Vagina (tissue), 2 donors: ENCODE measurements around the gene CREBL2. TPM values are rescaled to one million over a fixed set of nuclear protein-coding genes. Genes with fewer than 3 reads are reported as not detected.
"Not testable (repeated sequence)": the region's sequence is repeated elsewhere in the genome, so short reads cannot be mapped to it uniquely, and the experiment has no call there.

Experiments
- DNase-seq, 2 donors: peaks; one replicate each; pipeline ENCODE4 v3.0.0-alpha.2; 2017; ENCODE audit errors: extremely low spot score in 2 of 2
- H3K27ac ChIP-seq: fragments of 200-600 bp; sonication (generic); one replicate; pipeline ENCODE4 v1.5.1; 2019
- H3K27me3 ChIP-seq: fragments of 200-600 bp; sonication (generic); one replicate; pipeline ENCODE4 v1.5.1; 2019
- H3K36me3 ChIP-seq, 2 donors: fragments of 200-600 bp; sonication (generic); one replicate each; pipeline ENCODE4 v1.5.1; 2017 to 2019
- H3K4me1 ChIP-seq: fragments of 200-600 bp; sonication (generic); one replicate; pipeline ENCODE4 v1.5.1; 2019
- H3K4me3 ChIP-seq, 2 donors: fragments of 200-600 bp; sonication (generic); 1 replicate in 1 of 2; 2 replicates in 1 of 2; pipeline ENCODE4 v1.5.1; 2016 to 2019
- H3K9me3 ChIP-seq: fragments of 200-600 bp; sonication (generic); one replicate; pipeline ENCODE4 v1.5.1; 2019
- POLR2A ChIP-seq, 2 donors: fragments of 450-650 bp; IDR thresholded peaks; one replicate each; pipeline ENCODE4 v1.6.1; 2017; ENCODE audit warnings: antibody characterized with exemption in 2 of 2, mild to moderate bottlenecking in 2 of 2, moderate library complexity in 2 of 2
- POLR2AphosphoS5 ChIP-seq, 2 donors: sonication (generic); formaldehyde crosslinking; IDR thresholded peaks; one replicate each; pipeline ENCODE4 v1.9.0; 2017; ENCODE audit warnings: antibody characterized with exemption in 2 of 2, mild to moderate bottlenecking in 2 of 2, low read depth in 1 of 2; ENCODE audit not compliant: insufficient read depth in 1 of 2
- intact Hi-C: fragments of 100-400 bp; cut with DNase I; formaldehyde crosslinking; loops from one replicate; pipeline ENCODE4 v1.15.1; 2023
- total RNA-seq: library from RNA; depleted of rRNA; stranded (reverse); fragments of >200 nt; gene quantifications from one replicate; pipeline ENCODE4 v1.2.3, GENCODE V29; 2016
- TF ChIP-seq, protein P1 (sequence below), 3 experiments: fragments of 450-650 bp in 2 of 3; fragments of 200-600 bp in 1 of 3; sonication (generic) in 1 of 3; IDR thresholded peaks; one replicate each; pipeline ENCODE4 v1.5.1; 2017 to 2019; ENCODE audit warnings: antibody characterized with exemption in 3 of 3, mild to moderate bottlenecking in 2 of 3, moderate library complexity in 2 of 3

CREBL2 gene
- total RNA-seq, 1 donor from 2014 or later: 29.0 TPM

DNA sequence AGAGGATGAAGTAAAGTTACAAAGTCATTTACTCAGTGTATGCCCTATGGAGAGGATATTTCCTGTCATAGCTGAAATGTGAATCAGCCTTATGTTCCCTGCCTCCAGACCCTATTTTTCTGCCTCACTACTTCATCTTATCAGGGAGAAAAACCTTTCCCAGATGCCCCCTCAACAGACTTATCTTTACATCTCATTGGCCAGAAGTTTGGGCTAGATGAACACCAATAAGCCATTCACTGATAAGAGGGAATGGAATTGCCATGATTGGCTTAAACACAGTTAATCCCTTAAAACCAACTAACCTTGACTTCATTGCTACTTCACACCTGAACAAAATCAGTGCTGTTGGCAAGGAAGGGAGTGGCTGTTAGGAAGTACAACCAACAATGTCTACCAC, 40.1 kb downstream of the CREBL2 start:
- intact Hi-C loops: loop anchor here (10.0 kb wide), 1 partner anchor 793 kb away; no protein-coding TSS in a partner anchor

DNA sequence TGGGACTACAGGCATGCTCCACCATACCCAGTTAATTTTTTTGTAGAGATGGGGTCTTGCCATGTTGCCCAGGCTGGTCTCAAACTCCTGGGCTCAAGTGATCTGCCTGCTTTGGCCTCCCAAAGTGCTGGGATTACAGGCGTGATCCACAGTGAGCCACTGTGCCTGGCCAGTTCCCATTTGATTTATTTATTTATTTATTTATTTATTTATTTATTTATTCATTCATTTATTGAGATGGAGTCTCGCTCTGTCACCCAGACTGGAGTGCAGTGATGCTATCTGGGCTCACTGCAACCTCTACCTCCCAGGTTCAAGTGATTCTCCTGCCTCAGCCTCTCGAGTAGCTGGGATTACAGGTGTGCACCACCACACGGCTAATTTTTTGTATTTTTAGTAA, 41.0 kb downstream of the CREBL2 start:
- H3K27me3 ChIP-seq, DNase-seq, H3K4me1 ChIP-seq, H3K27ac ChIP-seq, H3K4me3 ChIP-seq, H3K36me3 ChIP-seq: not testable (repeated sequence)
- intact Hi-C loops: loop anchor here (10.0 kb wide), 1 partner anchor 792 kb away; no protein-coding TSS in a partner anchor
- peaks cover 15% of the 10 kb centered on the region for H3K9me3 ChIP-seq

More for the DNA sequence above, 40.1 kb downstream of the CREBL2 start:
- Histone ChIP-seq H3K27me3 (no peaks in the 10 kb centered on the region), H3K4me3 (no peak overlapping the region), H3K4me1 (no peaks in the 10 kb centered on the region), H3K9me3 (peaks cover 15% of the 10 kb centered on the region), H3K27ac (no peak overlapping the region), H3K36me3 (peaks cover 0 to 5% of the 10 kb centered on the region in 2 donors)
- DNase-seq: no peak
- no peak for TF ChIP-seq POLR2A (IDR thresholded peaks at IDR 0.05)

DNA sequence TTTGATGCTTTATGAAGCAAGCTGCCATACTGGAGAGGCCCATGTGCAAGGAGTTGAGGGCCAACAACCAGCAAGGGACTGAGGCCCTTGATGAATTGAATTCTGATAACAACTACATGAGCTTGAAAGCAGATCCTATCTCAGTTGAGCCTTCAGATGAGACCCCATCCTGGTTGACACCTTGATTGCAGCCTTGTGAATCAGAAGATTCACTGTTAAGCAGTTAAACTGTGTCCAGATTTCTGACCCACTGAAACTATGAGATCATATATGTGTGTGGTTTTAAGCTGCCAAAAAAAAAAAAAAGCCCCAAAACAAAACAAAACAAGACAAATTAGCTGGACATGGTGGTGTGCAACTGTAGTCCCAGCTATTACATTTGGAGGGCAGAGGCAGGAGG, 42.2 kb downstream of the CREBL2 start:
- TF ChIP-seq POLR2A (IDR thresholded peaks at IDR 0.05) (no peak), POLR2AphosphoS5 (IDR thresholded peaks at IDR 0.05; ENCODE audit: insufficient read depth in 1 of 2, low read depth in 1 of 2) (no peak)
- TF ChIP-seq, protein P1, sequence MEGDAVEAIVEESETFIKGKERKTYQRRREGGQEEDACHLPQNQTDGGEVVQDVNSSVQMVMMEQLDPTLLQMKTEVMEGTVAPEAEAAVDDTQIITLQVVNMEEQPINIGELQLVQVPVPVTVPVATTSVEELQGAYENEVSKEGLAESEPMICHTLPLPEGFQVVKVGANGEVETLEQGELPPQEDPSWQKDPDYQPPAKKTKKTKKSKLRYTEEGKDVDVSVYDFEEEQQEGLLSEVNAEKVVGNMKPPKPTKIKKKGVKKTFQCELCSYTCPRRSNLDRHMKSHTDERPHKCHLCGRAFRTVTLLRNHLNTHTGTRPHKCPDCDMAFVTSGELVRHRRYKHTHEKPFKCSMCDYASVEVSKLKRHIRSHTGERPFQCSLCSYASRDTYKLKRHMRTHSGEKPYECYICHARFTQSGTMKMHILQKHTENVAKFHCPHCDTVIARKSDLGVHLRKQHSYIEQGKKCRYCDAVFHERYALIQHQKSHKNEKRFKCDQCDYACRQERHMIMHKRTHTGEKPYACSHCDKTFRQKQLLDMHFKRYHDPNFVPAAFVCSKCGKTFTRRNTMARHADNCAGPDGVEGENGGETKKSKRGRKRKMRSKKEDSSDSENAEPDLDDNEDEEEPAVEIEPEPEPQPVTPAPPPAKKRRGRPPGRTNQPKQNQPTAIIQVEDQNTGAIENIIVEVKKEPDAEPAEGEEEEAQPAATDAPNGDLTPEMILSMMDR (IDR thresholded peaks at IDR 0.05): no peak
- Histone ChIP-seq H3K4me1 (no peaks in the 10 kb centered on the region), H3K27me3 (no peaks in the 10 kb centered on the region), H3K9me3 (peaks cover 5% of the 10 kb centered on the region), H3K36me3 (no peaks in the 10 kb centered on the region), H3K4me3 (no peak overlapping the region), H3K27ac (no peak overlapping the region)
- DNase-seq: no peak
- intact Hi-C loops: loop anchor here (10.0 kb wide), 1 partner anchor 791 kb away; no protein-coding TSS in a partner anchor

DNA sequence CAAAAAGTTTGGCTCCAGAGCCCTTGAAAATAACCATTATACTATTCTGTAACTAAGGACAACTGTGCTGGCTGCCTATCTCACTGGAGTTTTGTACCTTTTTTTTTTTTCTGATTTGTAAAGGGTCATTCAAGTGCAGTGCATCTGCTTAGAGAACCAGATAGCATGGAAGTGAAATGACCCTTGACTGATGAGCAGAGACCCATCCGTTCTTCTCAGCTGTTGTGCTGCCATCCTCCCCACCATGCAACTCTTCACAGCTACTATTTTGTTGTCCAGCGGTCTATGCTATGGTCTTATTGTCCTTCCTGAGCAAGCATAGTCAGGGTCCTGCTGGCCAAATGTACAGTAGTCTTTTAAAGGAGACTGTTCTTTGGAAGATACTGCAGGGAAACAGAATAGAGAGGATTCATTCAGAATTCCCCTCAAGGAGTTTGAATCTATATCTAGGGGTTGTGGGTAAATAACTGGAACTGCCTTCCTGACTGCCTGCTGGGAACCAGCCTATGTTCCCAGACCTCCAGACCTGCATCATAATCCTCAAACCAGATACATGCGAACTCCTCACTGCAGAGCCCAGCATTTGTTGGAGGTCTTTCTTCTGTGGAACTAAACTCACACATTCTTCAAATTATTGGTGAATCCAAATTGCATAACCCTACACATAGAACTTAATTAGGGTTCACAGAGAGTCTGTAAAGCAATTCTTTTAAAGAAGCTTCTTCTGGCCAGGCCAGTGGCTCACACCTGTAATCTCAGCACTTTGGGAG, 43.2 kb downstream of the CREBL2 start:
- no peak overlapping the region for H3K4me3 ChIP-seq
- H3K27ac ChIP-seq: no peak overlapping the region
- no peaks in the 10 kb centered on the region for H3K36me3 ChIP-seq
- TF ChIP-seq POLR2AphosphoS5 (IDR thresholded peaks at IDR 0.05; ENCODE audit: insufficient read depth in 1 of 2, low read depth in 1 of 2): no peak
- TF ChIP-seq, protein P1 (IDR thresholded peaks at IDR 0.05): no peak
- TF ChIP-seq POLR2A (IDR thresholded peaks at IDR 0.05): no peak
- intact Hi-C loops: loop anchor here (10.0 kb wide), 1 partner anchor 790 kb away; no protein-coding TSS in a partner anchor
- H3K27me3 ChIP-seq: no peaks in the 10 kb centered on the region
- no peak for DNase-seq
- H3K9me3 ChIP-seq: no peaks in the 10 kb centered on the region
- H3K4me1 ChIP-seq: no peaks in the 10 kb centered on the region

DNA sequence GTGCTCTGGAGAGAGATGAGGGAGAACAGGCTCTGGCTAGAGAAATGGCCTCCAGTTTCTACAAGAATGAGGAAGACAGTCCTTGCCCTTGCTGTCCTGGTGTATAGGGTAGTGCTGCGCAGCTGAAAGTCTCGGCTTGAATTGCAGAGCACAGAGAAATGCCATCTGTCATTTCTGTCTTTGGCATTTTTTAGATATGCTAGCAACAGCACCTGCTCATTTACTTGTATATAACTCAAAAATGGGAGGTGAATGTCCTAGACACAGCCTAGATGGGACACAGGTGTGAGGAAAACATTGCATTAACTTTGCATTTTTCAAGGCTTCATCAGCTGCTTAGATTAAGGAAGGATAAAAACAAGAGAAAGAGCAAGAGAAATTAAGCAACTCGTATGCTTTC, 48.5 kb downstream of the CREBL2 start:
- H3K36me3 ChIP-seq: no peaks in the 10 kb centered on the region
- TF ChIP-seq POLR2AphosphoS5 (IDR thresholded peaks at IDR 0.05; ENCODE audit: insufficient read depth in 1 of 2, low read depth in 1 of 2) (no peak), POLR2A (IDR thresholded peaks at IDR 0.05) (no peak)
- TF ChIP-seq, protein P1 (IDR thresholded peaks at IDR 0.05): no peak
- H3K4me1 ChIP-seq: no peaks in the 10 kb centered on the region
- intact Hi-C loops: no loop called here
- no peaks in the 10 kb centered on the region for H3K9me3 ChIP-seq
- no peak overlapping the region for H3K4me3 ChIP-seq
- DNase-seq: no peak
- H3K27me3 ChIP-seq: no peaks in the 10 kb centered on the region
- H3K27ac ChIP-seq: no peak overlapping the region
